Measurements from ENCODE around the gene TMEM150B. TPM values are rescaled to one million over a fixed set of nuclear protein-coding genes. Genes with fewer than 3 reads are reported as not detected.

Gene TMEM150B
- total RNA-seq, 2 experiments from 2014 or later = not detected

DNA sequence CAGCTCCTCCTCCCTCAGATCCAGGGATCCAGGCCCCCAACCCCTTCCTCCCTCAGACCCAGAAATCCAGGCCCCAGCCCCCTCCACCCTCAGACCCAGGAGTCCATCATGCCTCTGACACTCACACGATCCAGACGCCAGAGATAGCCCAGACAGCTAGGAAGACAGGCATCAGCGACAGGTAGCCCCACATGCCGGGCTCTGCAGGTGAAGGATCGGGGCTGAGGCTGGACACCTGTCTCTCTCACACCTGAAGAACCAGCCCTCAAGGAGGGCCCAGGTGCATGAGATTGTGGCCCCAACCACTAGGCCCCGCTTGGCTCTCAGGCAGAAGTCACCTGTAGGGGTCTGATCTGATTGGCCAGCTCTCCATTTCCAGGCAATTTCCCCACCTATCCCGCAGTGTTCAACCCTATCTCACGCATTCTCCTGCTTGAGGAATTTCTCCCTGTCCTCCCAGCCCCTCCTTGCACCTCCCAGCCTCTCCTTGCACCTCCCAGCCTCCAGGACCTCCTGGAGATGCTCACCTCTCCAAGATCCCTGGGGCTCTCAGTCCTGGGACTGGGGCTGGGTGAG lies 4.2 kb downstream of the TMEM150B start:
- peaks cover 11% of the 10 kb centered on the region for H3K4me1 ChIP-seq (ENCODE audit: insufficient read depth, low read length, poor library complexity, severe bottlenecking)
- H3K79me2 ChIP-seq (ENCODE audit: insufficient read depth, low read depth, low read length) = no peaks in the 10 kb centered on the region
- no peaks in the 10 kb centered on the region for H3K9me2 ChIP-seq (ENCODE audit: insufficient read depth, low read length)
- no peaks in the 10 kb centered on the region for H3K9me3 ChIP-seq (ENCODE audit: low read length)
- no peak overlapping the region for H3K4me2 ChIP-seq (ENCODE audit: low read length)
- H3K27ac ChIP-seq (ENCODE audit: low read depth, low read length, poor library complexity, severe bottlenecking) = no peak overlapping the region
- BruUV-seq (replicated peaks) = no TSS peak
- ChIA-PET POLR2A (no interaction called here), CTCF (ENCODE audit: unreplicated experiment) (no interaction called here)
- no peak overlapping the region for H3K4me3 ChIP-seq (ENCODE audit: low read depth, low read length, poor library complexity, severe bottlenecking)
- no peaks in the 10 kb centered on the region for H4K20me1 ChIP-seq (ENCODE audit: insufficient read depth, low read length)
- intact Hi-C loops (cut with micrococcal nuclease; ENCODE audit: unreplicated experiment) = no loop called here
- TF ChIP-seq, protein P1, sequence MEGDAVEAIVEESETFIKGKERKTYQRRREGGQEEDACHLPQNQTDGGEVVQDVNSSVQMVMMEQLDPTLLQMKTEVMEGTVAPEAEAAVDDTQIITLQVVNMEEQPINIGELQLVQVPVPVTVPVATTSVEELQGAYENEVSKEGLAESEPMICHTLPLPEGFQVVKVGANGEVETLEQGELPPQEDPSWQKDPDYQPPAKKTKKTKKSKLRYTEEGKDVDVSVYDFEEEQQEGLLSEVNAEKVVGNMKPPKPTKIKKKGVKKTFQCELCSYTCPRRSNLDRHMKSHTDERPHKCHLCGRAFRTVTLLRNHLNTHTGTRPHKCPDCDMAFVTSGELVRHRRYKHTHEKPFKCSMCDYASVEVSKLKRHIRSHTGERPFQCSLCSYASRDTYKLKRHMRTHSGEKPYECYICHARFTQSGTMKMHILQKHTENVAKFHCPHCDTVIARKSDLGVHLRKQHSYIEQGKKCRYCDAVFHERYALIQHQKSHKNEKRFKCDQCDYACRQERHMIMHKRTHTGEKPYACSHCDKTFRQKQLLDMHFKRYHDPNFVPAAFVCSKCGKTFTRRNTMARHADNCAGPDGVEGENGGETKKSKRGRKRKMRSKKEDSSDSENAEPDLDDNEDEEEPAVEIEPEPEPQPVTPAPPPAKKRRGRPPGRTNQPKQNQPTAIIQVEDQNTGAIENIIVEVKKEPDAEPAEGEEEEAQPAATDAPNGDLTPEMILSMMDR (conservative IDR thresholded peaks at IDR 0.05; ENCODE audit: low read length) = no peak
- TF ChIP-seq EZH2phosphoT487 (IDR thresholded peaks at IDR 0.05; ENCODE audit: borderline replicate concordance, low read depth, low read length) = no peak
- no peak overlapping the region for H2AFZ ChIP-seq (ENCODE audit: low read length)
- H3K36me3 ChIP-seq (ENCODE audit: insufficient read depth, low read length) = no peaks in the 10 kb centered on the region
- no peak for DNase-seq (ENCODE audit: low spot score)

DNA sequence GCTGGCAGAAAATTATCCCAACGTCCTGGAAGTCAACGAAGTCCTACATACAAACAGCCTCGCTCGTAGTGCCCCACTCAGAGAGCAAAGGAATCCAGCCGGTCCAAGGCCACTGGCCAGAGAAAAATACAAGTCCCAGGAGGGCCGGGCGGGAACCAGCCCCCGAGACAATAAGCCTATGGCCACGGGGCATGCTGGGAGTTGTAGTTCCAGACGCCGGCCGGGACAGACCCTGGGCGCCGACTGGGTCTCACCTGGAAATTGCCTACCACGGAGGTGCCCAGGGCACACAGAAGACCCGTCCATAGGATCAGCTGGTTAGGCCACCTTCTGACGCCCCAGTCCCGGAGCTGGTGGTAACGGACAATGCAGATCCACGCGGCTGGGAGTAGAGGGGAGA lies 5.4 kb downstream of the TMEM150B start:
- no peaks in the 10 kb centered on the region for H4K20me1 ChIP-seq (ENCODE audit: insufficient read depth, low read length)
- no peak overlapping the region for H3K27ac ChIP-seq (ENCODE audit: low read depth, low read length, poor library complexity, severe bottlenecking)
- ChIA-PET POLR2A (no interaction called here), CTCF (ENCODE audit: unreplicated experiment) (no interaction called here)
- no peaks in the 10 kb centered on the region for H3K9me2 ChIP-seq (ENCODE audit: insufficient read depth, low read length)
- no TSS peak for BruUV-seq (replicated peaks)
- no peak overlapping the region for H2AFZ ChIP-seq (ENCODE audit: low read length)
- TF ChIP-seq EZH2phosphoT487 (IDR thresholded peaks at IDR 0.05; ENCODE audit: borderline replicate concordance, low read depth, low read length) = no peak
- TF ChIP-seq, protein P1 (conservative IDR thresholded peaks at IDR 0.05; ENCODE audit: low read length) = no peak
- 0 out of 2 replicates have a peak overlapping the region, but pooled peaks have one; percentile 10 for H3K4me2 ChIP-seq (ENCODE audit: low read length)
- peaks cover 11% of the 10 kb centered on the region for H3K4me1 ChIP-seq (ENCODE audit: insufficient read depth, low read length, poor library complexity, severe bottlenecking)
- H3K9me3 ChIP-seq (ENCODE audit: low read length) = no peaks in the 10 kb centered on the region
- no peaks in the 10 kb centered on the region for H3K36me3 ChIP-seq (ENCODE audit: insufficient read depth, low read length)
- H3K79me2 ChIP-seq (ENCODE audit: insufficient read depth, low read depth, low read length) = no peaks in the 10 kb centered on the region
- intact Hi-C loops (cut with micrococcal nuclease; ENCODE audit: unreplicated experiment) = no loop called here
- H3K4me3 ChIP-seq (ENCODE audit: low read depth, low read length, poor library complexity, severe bottlenecking) = no peak overlapping the region
- DNase-seq (ENCODE audit: low spot score) = peak; percentile 72

DNA sequence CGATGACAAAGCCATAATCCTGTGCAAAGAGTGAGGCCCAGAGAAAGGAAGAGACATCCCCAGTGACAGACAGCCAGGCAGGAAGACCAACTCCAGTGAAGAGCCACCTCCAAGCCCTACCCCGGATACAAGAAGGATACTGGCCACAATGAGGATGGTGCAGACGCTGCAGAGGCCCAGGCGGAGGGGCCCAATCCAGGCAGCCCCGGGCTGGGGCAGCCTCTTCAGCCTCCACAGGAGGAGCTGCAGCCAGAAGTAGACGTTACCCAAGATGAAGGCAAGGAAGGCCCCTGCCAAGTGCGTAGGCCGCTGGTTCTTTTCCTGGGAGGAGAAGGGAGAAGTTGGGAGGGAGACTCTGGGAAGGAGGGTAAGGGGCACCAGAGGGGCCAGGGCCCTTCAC lies 8.5 kb downstream of the TMEM150B start:
- Histone ChIP-seq H3K9me3 (ENCODE audit: low read length) (no peaks in the 10 kb centered on the region), H3K79me2 (ENCODE audit: insufficient read depth, low read depth, low read length) (no peaks in the 10 kb centered on the region), H3K4me2 (ENCODE audit: low read length) (no peak overlapping the region), H3K9me2 (ENCODE audit: insufficient read depth, low read length) (no peaks in the 10 kb centered on the region), H4K20me1 (ENCODE audit: insufficient read depth, low read length) (no peaks in the 10 kb centered on the region), H2AFZ (ENCODE audit: low read length) (no peak overlapping the region), H3K27ac (ENCODE audit: low read depth, low read length, poor library complexity, severe bottlenecking) (no peak overlapping the region), H3K4me1 (ENCODE audit: insufficient read depth, low read length, poor library complexity, severe bottlenecking) (no peaks in the 10 kb centered on the region), H3K4me3 (ENCODE audit: low read depth, low read length, poor library complexity, severe bottlenecking) (no peak overlapping the region), H3K36me3 (ENCODE audit: insufficient read depth, low read length) (no peaks in the 10 kb centered on the region)
- intact Hi-C loops (cut with micrococcal nuclease; ENCODE audit: unreplicated experiment) = no loop called here
- CTCF ChIA-PET (ENCODE audit: unreplicated experiment) = no interaction called here
- no peak for DNase-seq (ENCODE audit: low spot score)
- TF ChIP-seq, protein P1 (conservative IDR thresholded peaks at IDR 0.05; ENCODE audit: low read length) = no peak
- TF ChIP-seq EZH2phosphoT487 (IDR thresholded peaks at IDR 0.05; ENCODE audit: borderline replicate concordance, low read depth, low read length) = no peak
- no TSS peak for BruUV-seq (replicated peaks)
- POLR2A ChIA-PET = interaction anchor here (0.6 kb wide), 1 partner anchor 9 kb away, joined by 3 read pairs; no protein-coding TSS in a partner anchor
